DLD1 (cell line): ENCODE data around the gene TRAPPC10.

ENCODE experiments used
- in situ Hi-C: cut with HindIII; loops from 2 replicates; pipeline ENCODE4 v1.10.0; 2017; ENCODE audit warnings: low sequenced_read_pairs

Gene TRAPPC10

DNA sequence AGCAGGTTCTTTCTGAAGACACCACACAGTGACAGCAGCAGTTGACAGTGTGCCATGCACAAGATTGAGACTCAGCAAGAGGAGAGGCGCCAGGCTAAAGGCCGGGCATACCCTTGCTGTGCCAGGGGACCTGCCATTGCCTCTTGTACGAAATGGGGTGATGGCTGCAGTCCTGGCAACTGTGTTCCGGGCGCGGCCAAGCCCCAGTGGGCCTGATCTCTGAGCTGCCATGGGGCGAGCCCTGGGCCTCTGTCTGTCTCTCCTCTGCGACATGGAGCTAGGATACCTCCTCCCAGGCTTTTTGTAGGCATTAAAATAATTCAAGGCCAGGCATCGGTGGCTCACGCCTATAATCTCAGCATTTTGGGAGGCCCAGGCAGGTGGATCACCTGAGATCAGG lies 9.6 kb upstream of the TRAPPC10 start:
- in situ Hi-C loops, result no loop called here

DNA sequence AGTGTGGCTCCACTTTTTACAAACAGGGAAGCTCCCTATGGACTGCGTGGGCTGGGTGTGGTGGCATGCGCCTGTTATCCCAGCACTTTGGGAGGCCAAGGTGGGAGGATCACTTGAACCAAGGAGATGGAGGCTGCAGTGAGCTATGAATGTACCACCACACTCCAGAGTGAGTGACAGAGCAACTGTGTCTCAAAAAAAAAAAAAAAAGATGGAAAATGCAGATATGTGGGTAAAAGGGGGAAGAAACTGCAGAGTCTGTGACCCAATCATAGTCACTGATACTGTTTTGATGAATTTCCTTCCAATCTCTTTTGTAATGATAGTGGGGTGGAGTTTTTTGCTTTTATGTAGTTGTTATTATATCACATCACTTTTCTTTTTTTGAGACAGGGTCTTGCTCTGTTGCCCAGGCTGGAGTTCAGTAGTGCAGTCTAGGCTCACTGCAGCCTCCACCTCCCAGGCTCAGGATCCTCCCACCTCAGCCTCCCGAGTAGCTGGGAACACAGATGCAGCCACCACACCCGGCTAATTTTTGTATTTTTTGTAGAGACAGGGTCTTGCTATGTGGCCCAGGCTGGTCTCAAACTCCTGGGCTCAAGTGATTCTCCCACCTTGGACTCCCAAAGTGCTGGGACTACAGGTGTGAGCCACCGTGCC lies 8.7 kb upstream of the TRAPPC10 start:
- in situ Hi-C loops, result no loop called here

DNA sequence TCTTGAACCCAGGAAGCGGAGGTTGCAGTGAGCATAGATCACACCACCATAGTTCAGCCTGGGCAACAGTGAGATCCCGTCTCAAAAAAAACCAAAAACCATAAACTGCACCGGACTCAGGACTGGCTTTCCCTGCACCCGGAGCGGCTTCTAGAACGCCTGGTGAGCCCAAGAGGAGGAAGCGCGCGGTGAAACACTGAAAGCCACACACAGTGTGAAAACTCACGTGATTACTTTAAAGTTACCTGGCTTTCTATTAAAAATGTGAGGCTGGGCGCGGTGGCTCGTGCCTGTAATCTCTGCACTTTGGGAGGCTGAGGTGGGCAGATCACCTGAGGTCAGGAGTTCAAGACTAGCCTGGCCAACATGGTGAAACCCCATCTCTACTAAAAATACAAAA lies 7.0 kb upstream of the TRAPPC10 start:
- in situ Hi-C loops, result no loop called here

DNA sequence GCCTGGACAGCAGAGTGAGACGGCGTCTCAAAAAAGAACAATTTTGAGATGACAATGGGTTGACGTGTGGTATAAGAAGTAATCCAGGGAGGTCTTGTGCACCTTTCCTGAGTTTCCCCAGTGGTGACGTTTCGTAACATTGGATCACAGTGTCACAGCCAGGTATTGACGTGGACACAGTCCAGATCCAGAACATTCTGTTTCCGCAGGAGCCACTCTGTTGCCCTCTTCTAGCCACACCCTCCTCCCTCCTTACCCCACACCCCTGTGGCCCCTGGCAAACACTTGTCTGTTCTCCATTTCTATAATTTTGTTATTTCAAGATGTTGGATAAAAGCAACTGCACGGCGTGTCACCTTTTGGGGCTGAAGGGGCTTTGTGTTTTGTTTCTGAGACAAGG lies 6.5 kb upstream of the TRAPPC10 start:
- in situ Hi-C loops, result no loop called here

DNA sequence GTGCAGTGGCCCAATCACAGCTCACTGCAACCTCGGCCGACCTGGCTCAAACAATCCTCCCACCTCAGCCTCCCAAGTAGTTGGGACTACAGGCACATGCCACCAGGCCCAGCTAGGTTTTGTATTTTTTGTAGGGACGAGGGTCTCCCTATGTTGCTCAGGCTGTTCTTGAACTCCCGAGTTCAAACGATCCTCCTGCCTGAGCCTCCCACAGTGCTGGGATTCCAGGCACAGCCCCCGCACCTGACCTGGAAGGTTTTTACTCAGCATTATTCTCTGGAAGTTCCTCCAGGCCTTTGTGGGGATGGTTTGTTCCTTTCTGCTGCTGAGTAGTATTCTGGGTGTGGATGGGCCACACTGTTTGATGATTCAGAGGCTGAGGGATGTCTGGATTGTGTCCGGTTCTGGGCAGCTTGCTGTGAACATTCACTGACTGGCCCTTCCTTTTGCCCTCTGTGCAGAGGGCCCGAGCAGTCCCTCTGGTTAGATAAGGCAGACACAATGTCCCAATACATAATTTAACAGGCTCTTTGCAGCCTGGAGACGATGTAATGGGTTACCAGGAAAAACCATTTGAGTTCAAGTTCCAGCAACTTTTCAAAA lies 6.0 kb upstream of the TRAPPC10 start:
- in situ Hi-C loops, result no loop called here

DNA sequence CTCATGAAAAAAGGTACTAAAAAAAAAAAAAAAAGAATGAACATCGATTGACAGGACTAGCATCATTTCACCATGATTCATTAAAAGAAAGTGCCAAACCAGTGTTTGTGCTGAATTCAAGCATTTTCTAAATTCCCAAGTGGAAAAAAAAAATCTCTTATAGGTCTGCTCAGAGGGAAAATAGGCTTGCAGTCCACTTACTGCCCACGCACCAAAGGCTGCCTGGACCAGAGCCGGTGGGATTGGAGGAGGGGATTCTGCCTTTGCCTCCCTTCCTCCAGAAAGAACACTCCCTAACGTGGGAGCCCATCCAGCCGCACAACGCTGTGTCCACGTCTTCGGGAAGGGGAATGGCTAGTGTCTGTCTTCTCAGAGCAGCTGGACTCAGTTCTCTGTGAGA lies 5.5 kb upstream of the TRAPPC10 start:
- in situ Hi-C loops, result no loop called here

DNA sequence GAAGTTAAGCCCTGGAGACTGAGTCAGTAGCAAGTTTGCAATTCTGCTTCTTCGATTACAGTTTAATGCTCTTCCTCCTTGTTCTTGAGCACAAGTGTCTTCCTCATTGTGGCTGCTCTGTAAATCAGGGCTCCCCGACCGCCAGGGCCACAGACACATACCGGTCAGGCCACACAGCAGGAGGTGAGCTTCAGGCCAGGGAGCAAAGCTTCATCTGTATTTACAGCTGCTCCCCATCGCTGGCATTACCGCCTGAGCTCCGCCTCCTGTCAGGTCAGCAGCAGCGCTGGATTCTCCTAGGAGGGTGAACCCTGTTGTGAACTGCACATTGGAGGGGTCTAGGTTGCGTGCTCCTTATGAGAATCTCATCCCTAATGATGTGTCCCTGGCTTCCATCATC lies 1.7 kb upstream of the TRAPPC10 start:
- in situ Hi-C loops, result no loop called here

DNA sequence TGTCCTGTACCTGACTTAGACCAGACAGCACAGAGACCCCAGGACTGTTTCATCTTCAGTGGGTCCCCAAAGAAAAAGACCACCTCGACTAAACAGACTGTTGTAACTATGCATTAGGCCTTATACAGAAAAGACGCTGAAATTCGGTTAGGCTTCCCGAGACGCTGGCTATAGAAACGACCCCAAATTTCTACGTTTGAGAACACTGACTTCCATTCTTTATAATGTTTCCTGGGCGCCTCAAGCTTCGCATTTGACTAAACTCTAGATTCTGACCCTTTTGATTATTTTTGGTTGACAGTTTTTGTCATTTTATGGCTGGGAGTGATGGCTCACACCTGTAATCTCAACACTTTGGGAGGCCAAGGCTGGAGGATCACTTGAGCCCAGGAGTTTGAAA lies 986 bp upstream of the TRAPPC10 start:
- in situ Hi-C loops, result no loop called here

DNA sequence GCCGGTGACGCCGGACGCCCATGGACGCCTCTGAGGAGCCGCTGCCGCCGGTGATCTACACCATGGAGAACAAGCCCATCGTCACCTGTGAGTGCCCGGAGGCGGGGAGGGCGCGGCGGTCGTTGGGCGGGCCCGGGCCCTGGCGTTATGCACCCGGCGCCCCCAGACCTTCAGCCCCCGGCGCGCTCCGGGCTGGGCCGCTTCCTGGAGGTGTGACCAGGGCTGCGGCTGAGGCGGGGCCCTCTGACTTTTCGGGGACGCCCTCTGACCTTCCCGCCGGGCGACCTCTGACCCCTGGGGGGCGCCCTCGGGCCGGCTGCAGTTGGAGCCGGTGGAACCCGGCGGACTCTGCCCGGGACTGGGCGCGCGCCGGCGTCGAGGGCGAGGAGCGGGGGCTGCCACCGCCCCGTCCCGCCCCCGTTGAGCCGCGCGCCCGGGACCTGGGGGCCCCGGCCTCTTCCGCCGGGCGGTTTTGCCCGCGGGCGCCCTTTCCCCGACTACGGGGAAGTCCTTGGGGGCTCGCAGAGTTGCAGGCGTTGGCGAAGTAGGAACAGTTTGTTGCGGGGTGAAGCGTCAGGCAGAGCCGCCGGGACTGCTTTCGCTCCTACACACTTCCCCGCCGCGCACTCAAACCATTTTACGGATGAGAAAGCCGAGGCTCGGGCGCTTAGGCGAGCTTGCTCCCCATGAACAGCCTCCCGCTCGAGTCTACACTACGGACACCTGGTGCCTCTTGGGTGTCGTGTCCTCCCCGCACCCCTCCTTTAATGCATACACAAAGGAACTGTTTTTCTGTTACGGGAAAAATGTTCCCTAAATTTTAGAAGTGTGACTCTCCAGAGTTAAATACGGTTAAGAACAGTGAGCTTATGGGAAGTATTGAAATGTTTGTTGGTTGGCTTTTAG lies 618 bp downstream of the TRAPPC10 start:
- in situ Hi-C loops, result no loop called here

DNA sequence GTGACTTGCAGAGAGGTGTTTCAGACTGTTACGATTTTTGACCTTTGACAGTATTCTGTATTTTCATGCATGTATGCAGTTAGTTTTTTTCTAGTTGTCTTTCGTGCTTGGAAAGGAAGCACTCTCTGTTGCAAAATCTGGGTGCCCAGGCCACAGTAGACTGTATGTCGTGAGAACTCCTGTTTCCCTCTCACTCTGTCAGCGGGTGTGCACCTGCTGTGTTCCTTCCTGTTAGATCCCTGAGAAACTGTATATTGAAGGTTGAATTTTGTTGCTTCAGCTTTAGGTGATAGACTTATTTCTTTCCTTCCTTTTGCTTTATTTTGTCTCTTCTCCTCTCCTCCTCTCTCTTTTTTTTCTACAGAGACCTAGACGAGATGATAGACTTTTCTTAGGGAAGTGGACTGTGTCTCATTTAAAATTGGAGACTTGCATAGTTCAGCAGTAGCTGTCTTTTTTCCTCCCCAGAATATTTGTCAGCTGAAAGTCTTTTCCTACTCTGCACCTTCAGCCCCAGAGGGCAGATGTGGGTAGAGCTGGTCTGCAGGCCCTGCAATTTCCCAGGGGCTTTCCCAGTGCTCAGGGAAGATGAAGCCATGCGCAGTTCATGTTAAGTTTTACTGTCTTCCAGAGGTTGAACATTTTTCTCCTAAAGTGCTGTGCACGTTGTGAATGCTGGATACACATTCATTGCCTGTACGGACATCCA lies 1.4 kb downstream of the TRAPPC10 start:
- in situ Hi-C loops, result no loop called here

DNA sequence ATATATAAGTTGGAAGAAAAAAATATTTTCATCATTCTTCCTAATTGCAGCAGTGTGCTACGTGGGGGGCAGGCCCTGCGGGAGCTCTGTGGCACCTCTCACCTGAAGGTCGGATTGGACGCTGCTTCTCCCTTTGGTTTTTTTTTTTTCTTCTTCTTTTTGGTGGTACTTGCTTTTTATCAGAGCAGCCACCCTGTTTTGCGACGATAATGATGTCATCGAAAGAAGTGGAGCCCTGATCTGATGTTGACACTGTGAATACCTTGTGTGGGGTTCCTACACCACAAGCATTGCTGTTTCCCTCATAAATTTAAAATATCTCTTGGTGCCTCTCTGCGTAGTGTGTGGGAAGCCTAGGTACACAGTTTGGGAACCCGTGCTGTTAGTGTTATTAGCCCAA lies 5.5 kb downstream of the TRAPPC10 start:
- in situ Hi-C loops, result no loop called here

DNA sequence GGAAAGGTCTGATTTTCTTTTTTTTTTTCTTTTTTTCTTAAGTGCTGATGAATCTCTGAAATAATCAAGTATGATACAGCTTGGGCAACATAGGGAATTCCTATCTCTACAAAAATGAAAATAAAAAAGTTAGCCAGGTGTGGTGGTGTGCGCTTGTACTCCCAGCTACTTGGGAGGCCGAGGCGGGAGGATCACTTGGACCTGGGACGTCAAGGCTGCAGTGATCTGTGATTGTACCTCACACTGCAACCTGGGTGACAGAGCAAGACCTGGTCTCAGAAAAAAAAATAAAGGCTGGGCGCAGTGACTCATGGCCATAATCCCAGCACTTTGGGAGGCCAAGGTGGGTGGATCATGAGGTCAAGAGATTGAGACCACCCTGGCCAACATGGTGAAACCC lies 6.0 kb downstream of the TRAPPC10 start:
- in situ Hi-C loops, result no loop called here

DNA sequence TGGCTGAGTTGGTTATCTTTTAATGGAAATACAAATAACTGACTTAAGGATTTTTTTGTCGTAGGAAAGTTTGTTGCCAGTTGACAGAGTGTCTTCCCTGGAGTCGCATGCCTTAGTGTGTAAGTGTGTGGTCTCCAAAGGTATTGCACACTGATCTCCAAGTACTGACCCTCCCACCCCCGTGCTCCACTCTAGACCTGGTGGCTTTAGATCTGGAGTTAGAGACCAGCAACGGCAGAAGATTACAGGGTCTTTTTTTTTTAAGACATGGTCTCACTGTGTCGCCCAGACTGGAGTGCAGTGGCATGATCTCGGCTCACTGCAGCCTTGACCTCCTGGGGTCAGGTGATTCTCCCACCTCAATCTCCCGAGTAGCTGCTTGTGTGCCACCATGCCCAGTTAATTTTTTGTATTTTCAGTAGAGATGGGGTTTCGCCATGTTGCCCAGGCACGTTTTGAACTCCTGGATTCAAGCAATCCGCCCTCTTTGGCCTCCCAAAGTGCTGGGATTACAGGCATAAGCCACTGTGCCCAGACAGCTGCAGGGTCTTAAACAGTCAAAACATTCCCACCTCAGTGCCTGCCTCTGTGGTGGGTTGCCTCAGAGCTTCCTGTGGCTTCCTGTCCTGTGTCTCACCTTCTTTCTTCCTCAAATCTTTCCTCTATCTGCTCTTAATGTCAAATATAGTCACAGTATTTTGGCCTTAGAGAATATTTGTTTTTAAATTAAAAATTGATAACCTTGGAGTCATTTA lies 6.9 kb downstream of the TRAPPC10 start:
- in situ Hi-C loops, result no loop called here

DNA sequence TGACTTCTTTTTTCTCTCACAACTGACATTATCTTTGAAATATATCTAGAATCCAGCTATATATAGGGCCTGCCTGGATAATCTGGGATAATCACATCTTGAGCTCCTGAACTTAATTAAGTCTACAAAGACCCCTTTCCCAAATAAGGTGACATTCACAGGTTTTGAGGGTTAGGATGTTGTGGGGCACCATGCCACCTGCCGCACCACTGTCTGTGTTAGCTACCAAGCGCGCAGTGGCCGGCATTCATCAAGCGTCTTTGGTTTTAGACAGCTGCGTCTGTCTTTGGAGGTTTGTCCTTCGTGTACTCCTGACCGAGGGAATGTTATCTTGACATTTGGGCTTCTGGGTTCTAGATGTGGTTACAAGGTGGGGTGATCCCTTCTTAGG lies 7.5 kb downstream of the TRAPPC10 start:
- in situ Hi-C loops, result no loop called here

DNA sequence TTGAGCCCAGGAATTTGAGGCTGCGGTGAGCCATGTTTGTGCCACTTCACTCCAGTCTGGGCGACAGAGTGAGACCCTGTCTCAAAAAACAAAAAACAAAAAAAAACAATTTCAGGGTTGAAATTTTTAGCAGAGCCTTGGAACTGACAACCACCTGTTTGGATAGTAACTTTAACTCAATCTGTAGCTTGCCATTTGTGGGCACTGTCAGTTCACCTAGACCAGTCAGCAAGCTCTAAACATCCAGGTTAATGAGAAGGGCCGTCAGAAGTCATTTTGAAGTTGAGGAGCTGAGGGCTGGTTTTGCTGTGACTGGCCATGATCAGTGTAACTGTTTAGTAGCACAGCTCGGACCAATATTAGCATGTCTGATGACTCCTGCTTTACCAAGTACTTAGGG lies 8.4 kb downstream of the TRAPPC10 start:
- in situ Hi-C loops, result no loop called here

DNA sequence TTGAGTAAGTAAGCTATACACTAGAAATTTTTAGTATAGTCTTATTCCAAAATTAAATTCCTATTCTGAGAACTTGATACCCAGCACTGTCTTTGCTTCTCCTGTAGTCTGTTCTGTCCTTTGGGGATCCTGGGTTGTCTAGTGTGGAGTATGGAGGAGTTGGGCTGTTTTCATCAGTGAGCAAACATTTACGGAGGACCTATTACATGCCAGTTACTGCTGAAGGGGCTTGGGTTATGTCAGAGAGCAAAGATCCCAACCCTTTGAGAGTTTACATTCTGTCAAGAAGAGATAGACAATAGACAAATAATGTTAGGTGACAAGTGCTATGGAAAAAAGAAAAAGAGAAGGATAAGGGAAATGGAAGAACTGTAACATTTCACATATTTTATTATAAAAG lies 9.0 kb downstream of the TRAPPC10 start:
- in situ Hi-C loops, result no loop called here

DNA sequence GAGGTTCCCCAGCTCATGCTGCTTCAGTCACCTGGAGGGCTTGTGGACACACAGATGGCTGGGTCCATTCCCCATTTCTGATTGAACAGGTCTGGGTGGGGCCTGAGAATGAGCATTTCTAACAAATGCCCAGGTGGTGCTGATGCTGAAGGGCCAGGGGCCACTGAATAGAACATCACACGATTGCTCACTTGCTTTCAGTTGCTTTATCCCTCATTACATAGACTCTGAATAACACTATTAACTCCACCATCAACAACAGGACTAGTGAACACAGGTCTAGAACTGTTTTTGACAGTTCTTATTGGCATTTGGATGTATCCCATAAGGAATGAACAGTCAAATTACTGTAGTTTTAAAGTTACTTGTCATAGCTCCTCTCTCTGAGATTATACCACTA lies 12.1 kb downstream of the TRAPPC10 start:
- in situ Hi-C loops, result no loop called here

DNA sequence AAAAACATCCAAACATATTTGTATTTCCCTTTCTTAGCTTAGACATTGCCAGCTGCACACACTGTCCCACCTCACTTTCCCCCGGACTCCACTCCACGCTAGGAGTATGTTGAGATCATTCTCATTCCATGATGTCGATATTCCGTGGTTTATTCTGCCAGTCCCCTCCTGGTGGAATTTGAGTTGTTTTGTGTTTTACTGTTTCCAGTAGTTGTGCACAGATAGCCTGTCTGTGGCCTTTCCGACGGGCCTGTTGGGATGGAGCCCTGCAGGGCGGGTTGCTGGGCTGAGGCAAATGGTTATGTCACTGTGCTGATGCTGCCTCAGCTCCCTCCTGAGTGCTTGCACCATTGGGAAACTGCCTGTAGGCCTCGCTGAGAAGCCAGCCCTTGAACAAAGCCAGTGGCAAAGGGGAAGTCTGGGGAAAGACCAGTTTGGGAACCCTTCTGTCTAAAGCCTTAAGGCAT lies 12.8 kb downstream of the TRAPPC10 start:
- in situ Hi-C loops, result no loop called here

DNA sequence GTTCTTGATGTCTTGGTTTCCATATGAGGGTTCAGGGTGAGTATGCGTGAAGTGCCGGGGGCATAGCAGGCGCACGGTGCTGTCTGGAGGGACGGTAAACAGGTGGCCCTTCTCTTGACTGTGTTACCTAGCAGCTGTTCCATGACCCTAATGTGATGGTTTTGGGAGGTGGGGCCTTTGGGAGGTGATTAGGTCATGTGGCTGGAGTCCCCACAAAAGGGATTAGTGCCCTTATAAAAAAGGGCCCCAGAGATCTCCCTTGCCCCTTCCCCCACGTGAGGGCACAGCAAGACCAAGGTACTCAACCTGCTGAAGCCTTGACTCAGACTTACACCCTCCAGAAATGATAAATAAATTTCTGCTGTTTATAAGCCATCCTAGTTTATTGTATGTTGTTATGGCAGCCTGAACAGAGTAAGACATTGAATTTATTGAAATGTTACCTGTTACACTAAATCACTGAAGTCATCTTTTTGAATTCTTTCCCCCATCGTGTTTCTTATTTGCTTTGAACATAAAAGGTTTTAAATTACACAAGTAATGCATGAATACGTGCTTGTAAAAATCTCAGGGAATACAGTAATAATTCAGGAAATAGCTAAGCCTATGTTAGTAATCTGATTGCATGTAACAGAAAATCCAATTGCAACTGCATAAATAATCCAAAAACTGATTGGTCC lies 15.6 kb downstream of the TRAPPC10 start:
- in situ Hi-C loops, result no loop called here

DNA sequence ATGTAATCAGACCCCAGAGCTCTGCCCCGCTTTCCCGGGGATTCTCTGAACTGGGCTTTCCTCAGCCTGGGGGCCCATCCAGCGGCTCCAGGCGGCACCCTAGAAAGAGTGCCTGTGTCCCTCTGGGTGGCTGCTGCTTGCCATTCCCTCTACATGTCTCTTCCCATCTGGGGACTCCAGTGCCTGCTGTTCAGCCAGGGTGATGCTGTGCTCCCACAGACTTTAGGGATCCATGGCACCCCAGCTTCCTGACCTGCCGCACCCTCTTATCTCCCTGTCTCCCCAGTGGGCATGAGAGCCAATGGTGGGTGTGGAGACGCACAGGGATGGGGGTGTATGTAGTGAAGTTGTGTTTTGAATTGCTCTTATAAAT lies 16.2 kb downstream of the TRAPPC10 start:
- in situ Hi-C loops, result no loop called here
